GM19324 (cell line): ENCODE measurements around the gene TRAPPC2.
"Not testable (repeated sequence)": the region's sequence is repeated elsewhere in the genome, so short reads cannot be mapped to it uniquely, and the experiment has no call there.

ENCODE experiments used
- ATAC-seq: cut with Tn5 transposase; IDR thresholded peaks from one replicate; pipeline ENCODE4 v1.9.1; 2021; ENCODE audit warnings: mild to moderate bottlenecking, moderate library complexity; ENCODE audit not compliant: unreplicated experiment, low FRiP score

Gene TRAPPC2

GRCh38 chrX:13681595-13681994 lies 52.8 kb downstream of the TRAPPC2 start:
- no peak for ATAC-seq

GRCh38 chrX:13679700-13680099 lies 54.7 kb downstream of the TRAPPC2 start:
- ATAC-seq, result not testable (repeated sequence)

GRCh38 chrX:13676885-13677284 lies 57.5 kb downstream of the TRAPPC2 start:
- ATAC-seq, result no peak

GRCh38 chrX:13673016-13673415 lies 61.4 kb downstream of the TRAPPC2 start:
- ATAC-seq, result no peak

- ATAC-seq, result no peak
These were observed 64.2 kb downstream of the TRAPPC2 start for GRCh38 chrX:13670197-13670596.

- not testable (repeated sequence) for ATAC-seq
These were observed 64.7 kb downstream of the TRAPPC2 start for GRCh38 chrX:13669755-13670154.

- peak; percentile 75 for ATAC-seq
These were observed 65.1 kb downstream of the TRAPPC2 start for GRCh38 chrX:13669246-13669737.

- ATAC-seq, result no peak
These were observed 66.5 kb downstream of the TRAPPC2 start for GRCh38 chrX:13667919-13668318.

GRCh38 chrX:13666836-13667235 lies 67.6 kb downstream of the TRAPPC2 start:
- ATAC-seq, result no peak

- ATAC-seq, result no peak
These were observed 70.4 kb downstream of the TRAPPC2 start for GRCh38 chrX:13664020-13664419.

- ATAC-seq, result peak; percentile 51
These were observed 72.0 kb downstream of the TRAPPC2 start for GRCh38 chrX:13662355-13662791.
